NB4 (cell line): ENCODE results near the gene KLHL3.

Experiments used
- TF ChIP-seq, protein P1 (sequence below): IDR thresholded peaks from one replicate; pipeline ENCODE4 v1.5.1; 2012; ENCODE audit warnings: low read depth, low read length
- TF ChIP-seq, protein P2 (sequence below): IDR thresholded peaks from 2 replicates; pipeline ENCODE4 v1.6.1; 2011; ENCODE audit warnings: low read depth, low read length

- TF ChIP-seq, protein P1, sequence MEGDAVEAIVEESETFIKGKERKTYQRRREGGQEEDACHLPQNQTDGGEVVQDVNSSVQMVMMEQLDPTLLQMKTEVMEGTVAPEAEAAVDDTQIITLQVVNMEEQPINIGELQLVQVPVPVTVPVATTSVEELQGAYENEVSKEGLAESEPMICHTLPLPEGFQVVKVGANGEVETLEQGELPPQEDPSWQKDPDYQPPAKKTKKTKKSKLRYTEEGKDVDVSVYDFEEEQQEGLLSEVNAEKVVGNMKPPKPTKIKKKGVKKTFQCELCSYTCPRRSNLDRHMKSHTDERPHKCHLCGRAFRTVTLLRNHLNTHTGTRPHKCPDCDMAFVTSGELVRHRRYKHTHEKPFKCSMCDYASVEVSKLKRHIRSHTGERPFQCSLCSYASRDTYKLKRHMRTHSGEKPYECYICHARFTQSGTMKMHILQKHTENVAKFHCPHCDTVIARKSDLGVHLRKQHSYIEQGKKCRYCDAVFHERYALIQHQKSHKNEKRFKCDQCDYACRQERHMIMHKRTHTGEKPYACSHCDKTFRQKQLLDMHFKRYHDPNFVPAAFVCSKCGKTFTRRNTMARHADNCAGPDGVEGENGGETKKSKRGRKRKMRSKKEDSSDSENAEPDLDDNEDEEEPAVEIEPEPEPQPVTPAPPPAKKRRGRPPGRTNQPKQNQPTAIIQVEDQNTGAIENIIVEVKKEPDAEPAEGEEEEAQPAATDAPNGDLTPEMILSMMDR: no peak
- TF ChIP-seq, protein P2, sequence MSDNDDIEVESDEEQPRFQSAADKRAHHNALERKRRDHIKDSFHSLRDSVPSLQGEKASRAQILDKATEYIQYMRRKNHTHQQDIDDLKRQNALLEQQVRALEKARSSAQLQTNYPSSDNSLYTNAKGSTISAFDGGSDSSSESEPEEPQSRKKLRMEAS: no peak
Observed at GRCh38 chr5:137689306-137689705, 46.6 kb downstream of the KLHL3 start.
